ENCODE results near the gene STRBP.
"Not testable (repeated sequence)": the region's sequence is repeated elsewhere in the genome, so short reads cannot be mapped to it uniquely, and the experiment has no call there.

STRBP gene

GRCh38 chr9:123201083-123201482 lies 67.3 kb downstream of the STRBP start:
- no peak for TF ChIP-seq CTCF (IDR thresholded peaks at IDR 0.05; ENCODE audit: low read depth, low read length, missing control alignments)
- no peaks in the 10 kb centered on the region for H3K27me3 ChIP-seq (replicated peaks)
- H3K27ac ChIP-seq: no peak overlapping the region
- H3K36me3 ChIP-seq (replicated peaks): no peaks in the 10 kb centered on the region
- no peak for DNase-seq
- no peak overlapping the region for H3K4me3 ChIP-seq (ENCODE audit: low read depth, low read length)
- in situ Hi-C loops (cut with HindIII; ENCODE audit: low pct_ligation_motif_present, low sequenced_read_pairs): no loop called here

- H3K27me3 ChIP-seq (replicated peaks); DNase-seq; H3K27ac ChIP-seq; H3K36me3 ChIP-seq (replicated peaks); in situ Hi-C loops (cut with HindIII; ENCODE audit: low pct_ligation_motif_present, low sequenced_read_pairs); H3K4me3 ChIP-seq (ENCODE audit: low read depth, low read length): not testable (repeated sequence)
Measured at GRCh38 chr9:123200469-123200868, 67.9 kb downstream of the STRBP start.

- no peak overlapping the region for H3K4me3 ChIP-seq (ENCODE audit: low read depth, low read length)
- H3K36me3 ChIP-seq (replicated peaks): no peaks in the 10 kb centered on the region
- TF ChIP-seq CTCF (IDR thresholded peaks at IDR 0.05; ENCODE audit: low read depth, low read length, missing control alignments): no peak
- no peaks in the 10 kb centered on the region for H3K27me3 ChIP-seq (replicated peaks)
- in situ Hi-C loops (cut with HindIII; ENCODE audit: low pct_ligation_motif_present, low sequenced_read_pairs): no loop called here
- no peak overlapping the region for H3K27ac ChIP-seq
- no peak for DNase-seq
Measured at GRCh38 chr9:123196124-123196523, 72.3 kb downstream of the STRBP start.

GRCh38 chr9:123194023-123194422 lies 74.4 kb downstream of the STRBP start:
- TF ChIP-seq CTCF (IDR thresholded peaks at IDR 0.05; ENCODE audit: low read depth, low read length, missing control alignments): no peak
- no peaks in the 10 kb centered on the region for H3K27me3 ChIP-seq (replicated peaks)
- no peaks in the 10 kb centered on the region for H3K36me3 ChIP-seq (replicated peaks)
- no peak for DNase-seq
- no peak overlapping the region for H3K4me3 ChIP-seq (ENCODE audit: low read depth, low read length)
- no peak overlapping the region for H3K27ac ChIP-seq
- in situ Hi-C loops (cut with HindIII; ENCODE audit: low pct_ligation_motif_present, low sequenced_read_pairs): no loop called here

- H3K36me3 ChIP-seq (replicated peaks): no peaks in the 10 kb centered on the region
- no peaks in the 10 kb centered on the region for H3K27me3 ChIP-seq (replicated peaks)
- TF ChIP-seq CTCF (IDR thresholded peaks at IDR 0.05; ENCODE audit: low read depth, low read length, missing control alignments): no peak
- no peak for DNase-seq
- H3K4me3 ChIP-seq (ENCODE audit: low read depth, low read length): no peak overlapping the region
- in situ Hi-C loops (cut with HindIII; ENCODE audit: low pct_ligation_motif_present, low sequenced_read_pairs): no loop called here
- H3K27ac ChIP-seq: no peak overlapping the region
Measured at GRCh38 chr9:123191680-123192079, 76.7 kb downstream of the STRBP start.

- Histone ChIP-seq H3K27ac (no peak overlapping the region), H3K4me3 (ENCODE audit: low read depth, low read length) (no peak overlapping the region), H3K27me3 (replicated peaks) (no peaks in the 10 kb centered on the region), H3K36me3 (replicated peaks) (no peaks in the 10 kb centered on the region)
- in situ Hi-C loops (cut with HindIII; ENCODE audit: low pct_ligation_motif_present, low sequenced_read_pairs): no loop called here
- TF ChIP-seq CTCF (IDR thresholded peaks at IDR 0.05; ENCODE audit: low read depth, low read length, missing control alignments): no peak
- no peak for DNase-seq
Measured at GRCh38 chr9:123191260-123191659, 77.1 kb downstream of the STRBP start.
